Mucosa of rectum (tissue), 2 donors: ENCODE measurements around the gene WAC.
"Not testable (repeated sequence)": the region's sequence is repeated elsewhere in the genome, so short reads cannot be mapped to it uniquely, and the experiment has no call there.

Experiments used
- H3K27ac ChIP-seq, 2 donors: one replicate each; pipeline ENCODE4 v1.7.0; 2013; ENCODE audit warnings: inconsistent platforms in 2 of 2, low read depth in 2 of 2, low read length in 2 of 2
- H3K27me3 ChIP-seq, 2 donors: one replicate each; pipeline ENCODE4 v1.7.0; 2013; ENCODE audit warnings: low read length in 2 of 2; ENCODE audit not compliant: control insufficient read depth in 2 of 2, insufficient read depth in 2 of 2
- H3K36me3 ChIP-seq, 2 donors: one replicate each; pipeline ENCODE4 v1.7.0; 2013; ENCODE audit warnings: low read length in 2 of 2; ENCODE audit not compliant: control insufficient read depth in 2 of 2, insufficient read depth in 2 of 2
- H3K4me1 ChIP-seq, 2 donors: one replicate each; pipeline ENCODE4 v1.7.0; 2013; ENCODE audit warnings: low read length in 2 of 2, mild to moderate bottlenecking in 1 of 2; ENCODE audit not compliant: control insufficient read depth in 2 of 2, insufficient read depth in 2 of 2
- H3K4me3 ChIP-seq, 2 donors: one replicate each; pipeline ENCODE4 v1.7.0; 2013; ENCODE audit warnings: low read length in 2 of 2
- H3K9ac ChIP-seq, 2 donors: one replicate each; pipeline ENCODE4 v1.7.0; 2013; ENCODE audit warnings: low read length in 2 of 2, low read depth in 1 of 2, mild to moderate bottlenecking in 1 of 2
- H3K9me3 ChIP-seq, 2 donors: one replicate each; pipeline ENCODE4 v1.7.0; 2013; ENCODE audit warnings: low read length in 2 of 2; ENCODE audit not compliant: control insufficient read depth in 2 of 2
- donor health status: healthy.
- donor health status: Normal muscosa, but diverticular disease.

WAC gene

GRCh38 chr10:28500203-28500602 is 32.7 kb upstream of the WAC start:
- H3K36me3 ChIP-seq, H3K9ac ChIP-seq, H3K4me3 ChIP-seq, H3K27me3 ChIP-seq, H3K27ac ChIP-seq, H3K9me3 ChIP-seq, H3K4me1 ChIP-seq: not testable (repeated sequence)

- no peaks in the 10 kb centered on the region for H3K27me3 ChIP-seq
- H3K9me3 ChIP-seq = no peaks in the 10 kb centered on the region
- H3K4me3 ChIP-seq = no peak overlapping the region
- H3K27ac ChIP-seq = no peak overlapping the region
- H3K36me3 ChIP-seq = no peaks in the 10 kb centered on the region
- H3K4me1 ChIP-seq = no peaks in the 10 kb centered on the region
- H3K9ac ChIP-seq = no peak overlapping the region
These were observed 29.8 kb upstream of the WAC start for GRCh38 chr10:28503114-28503513.

GRCh38 chr10:28505359-28505959 is 27.5 kb upstream of the WAC start:
- Histone ChIP-seq H3K36me3 (no peaks in the 10 kb centered on the region), H3K9ac (no peak overlapping the region), H3K27me3 (no peaks in the 10 kb centered on the region), H3K4me3 (no peak overlapping the region), H3K27ac (no peak overlapping the region), H3K9me3 (no peaks in the 10 kb centered on the region), H3K4me1 (peaks cover 0 to 5% of the 10 kb centered on the region in 2 donors)

- Histone ChIP-seq H3K4me3 (no peak overlapping the region), H3K4me1 (peaks cover 0 to 5% of the 10 kb centered on the region in 2 donors), H3K27me3 (no peaks in the 10 kb centered on the region), H3K9me3 (no peaks in the 10 kb centered on the region), H3K9ac (no peak overlapping the region), H3K36me3 (no peaks in the 10 kb centered on the region), H3K27ac (no peak overlapping the region)
These were observed 24.5 kb upstream of the WAC start for GRCh38 chr10:28508304-28508925.

- H3K9ac ChIP-seq = no peak overlapping the region
- no peaks in the 10 kb centered on the region for H3K9me3 ChIP-seq
- no peak overlapping the region for H3K4me3 ChIP-seq
- H3K27me3 ChIP-seq = no peaks in the 10 kb centered on the region
- H3K4me1 ChIP-seq = peaks cover 0 to 5% of the 10 kb centered on the region in 2 donors
- H3K36me3 ChIP-seq = no peaks in the 10 kb centered on the region
- no peak overlapping the region for H3K27ac ChIP-seq
These were observed 23.6 kb upstream of the WAC start for GRCh38 chr10:28509286-28509685.

GRCh38 chr10:28514648-28515047 is 18.3 kb upstream of the WAC start:
- no peak overlapping the region for H3K27ac ChIP-seq
- H3K36me3 ChIP-seq = no peaks in the 10 kb centered on the region
- H3K4me3 ChIP-seq = no peak overlapping the region
- no peak overlapping the region for H3K9ac ChIP-seq
- H3K9me3 ChIP-seq = no peaks in the 10 kb centered on the region
- H3K27me3 ChIP-seq = no peaks in the 10 kb centered on the region
- no peaks in the 10 kb centered on the region for H3K4me1 ChIP-seq

- Histone ChIP-seq H3K27me3 (no peaks in the 10 kb centered on the region), H3K4me1 (no peaks in the 10 kb centered on the region), H3K27ac (no peak overlapping the region), H3K9me3 (no peaks in the 10 kb centered on the region), H3K9ac (no peak overlapping the region), H3K36me3 (peaks cover 6 to 8% of the 10 kb centered on the region in 2 donors), H3K4me3 (no peak overlapping the region)
These were observed 12.6 kb upstream of the WAC start for GRCh38 chr10:28520346-28520745.

GRCh38 chr10:28520828-28521227 is 12.1 kb upstream of the WAC start:
- not testable (repeated sequence) for H3K9ac ChIP-seq, H3K27me3 ChIP-seq, H3K4me1 ChIP-seq, H3K36me3 ChIP-seq, H3K4me3 ChIP-seq, H3K9me3 ChIP-seq, H3K27ac ChIP-seq

- not testable (repeated sequence) for H3K9ac ChIP-seq, H3K4me1 ChIP-seq, H3K27me3 ChIP-seq, H3K27ac ChIP-seq, H3K9me3 ChIP-seq, H3K4me3 ChIP-seq
- peaks cover 10 to 11% of the 10 kb centered on the region in 2 donors for H3K36me3 ChIP-seq
These were observed 11.0 kb upstream of the WAC start for GRCh38 chr10:28521961-28522360.

- H3K4me1 ChIP-seq = no peaks in the 10 kb centered on the region
- H3K27ac ChIP-seq = no peak overlapping the region
- H3K27me3 ChIP-seq = no peaks in the 10 kb centered on the region
- H3K9me3 ChIP-seq = no peaks in the 10 kb centered on the region
- no peak overlapping the region for H3K9ac ChIP-seq
- H3K4me3 ChIP-seq = no peak overlapping the region
- peaks cover 10 to 11% of the 10 kb centered on the region in 2 donors for H3K36me3 ChIP-seq
These were observed 9.1 kb upstream of the WAC start for GRCh38 chr10:28523725-28524252.
